Activated CD4-positive, alpha-beta T cell treated with anti-CD3 and anti-CD28 coated beads, Interleukin-10, Interleukin-2, amounts not matched to agents 100 ng/mL and 50 ng/mL, durations not matched to agents 16 hours and 8 hours (primary cell): ENCODE results near the gene RXRA.

Experiments used
- DNase-seq: peaks from one replicate; pipeline ENCODE4 v3.0.0-alpha.2; 2020

Gene RXRA

GRCh38 chr9:134371731-134372130 is 45.5 kb downstream of the RXRA start:
- DNase-seq, result no peak

- DNase-seq, result no peak
Measured at GRCh38 chr9:134372581-134373267, 46.5 kb downstream of the RXRA start.

GRCh38 chr9:134373269-134373668 is 47.0 kb downstream of the RXRA start:
- DNase-seq, result no peak

GRCh38 chr9:134373953-134374300 is 47.7 kb downstream of the RXRA start:
- no peak for DNase-seq

GRCh38 chr9:134374301-134375010 is 48.2 kb downstream of the RXRA start:
- no peak for DNase-seq

GRCh38 chr9:134375011-134375390 is 48.7 kb downstream of the RXRA start:
- DNase-seq, result no peak

GRCh38 chr9:134375430-134376385 is 49.5 kb downstream of the RXRA start:
- DNase-seq, result no peak

- DNase-seq, result no peak
Measured at GRCh38 chr9:134376386-134377142, 50.3 kb downstream of the RXRA start.

- DNase-seq, result no peak
Measured at GRCh38 chr9:134377143-134377484, 50.9 kb downstream of the RXRA start.

GRCh38 chr9:134377976-134378375 is 51.7 kb downstream of the RXRA start:
- DNase-seq, result no peak

GRCh38 chr9:134378901-134379338 is 52.7 kb downstream of the RXRA start:
- DNase-seq, result no peak

GRCh38 chr9:134379831-134380365 is 53.6 kb downstream of the RXRA start:
- no peak for DNase-seq

GRCh38 chr9:134380542-134381271 is 54.5 kb downstream of the RXRA start:
- DNase-seq, result no peak

GRCh38 chr9:134381272-134381661 is 55.0 kb downstream of the RXRA start:
- no peak for DNase-seq

- DNase-seq, result peak; percentile 39
Measured at GRCh38 chr9:134381671-134382516, 55.6 kb downstream of the RXRA start.

GRCh38 chr9:134382733-134383132 is 56.5 kb downstream of the RXRA start:
- DNase-seq, result no peak

- no peak for DNase-seq
Measured at GRCh38 chr9:134383148-134383547, 56.9 kb downstream of the RXRA start.

GRCh38 chr9:134384811-134385479 is 58.7 kb downstream of the RXRA start:
- DNase-seq, result no peak

GRCh38 chr9:134385915-134386314 is 59.7 kb downstream of the RXRA start:
- DNase-seq, result no peak
